Astrocyte (in vitro differentiated cells and primary cell): ENCODE data around the gene RNF180. TPM values are rescaled to one million over a fixed set of nuclear protein-coding genes. Genes with fewer than 3 reads are reported as not detected.

Source experiments
- DNase-seq: peaks from one replicate; pipeline ENCODE4 v3.0.0-alpha.2; 2010; ENCODE audit warnings: low read depth
- FAIRE-seq: peaks from 2 replicates; lab custom pipeline; 2011; peaks lifted over from hg19 to GRCh38; lab: Jason Lieb, UNC
- H2AFZ ChIP-seq: 2 replicates; pipeline ENCODE4 v1.6.0; 2012; ENCODE audit warnings: low read depth, low read length, inconsistent platforms
- H3K27ac ChIP-seq: 2 replicates; pipeline ENCODE4 v1.5.1; 2011; ENCODE audit warnings: low read depth, low read length, inconsistent platforms
- H3K27me3 ChIP-seq: 2 replicates; pipeline ENCODE4 v1.6.0; 2011; ENCODE audit warnings: low read length, inconsistent platforms; ENCODE audit not compliant: insufficient read depth
- H3K36me3 ChIP-seq: 2 replicates; pipeline ENCODE4 v1.5.1; 2011; ENCODE audit warnings: low read length, inconsistent platforms; ENCODE audit not compliant: insufficient read depth
- H3K4me1 ChIP-seq: 2 replicates; pipeline ENCODE4 v1.5.1; 2011; ENCODE audit warnings: low read length, inconsistent platforms; ENCODE audit not compliant: insufficient read depth
- H3K4me2 ChIP-seq: 2 replicates; pipeline ENCODE4 v1.6.0; 2012; ENCODE audit warnings: low read length, inconsistent platforms
- H3K4me3 ChIP-seq: 2 replicates; pipeline ENCODE4 v1.5.1; 2011; ENCODE audit warnings: low read depth, mild to moderate bottlenecking, low read length, inconsistent platforms; ENCODE audit not compliant: insufficient read depth
- H3K79me2 ChIP-seq: 2 replicates; pipeline ENCODE4 v1.6.0; 2012; ENCODE audit warnings: mild to moderate bottlenecking, low read length, inconsistent platforms; ENCODE audit not compliant: insufficient read depth
- H3K9ac ChIP-seq: 2 replicates; pipeline ENCODE4 v1.6.0; 2012; ENCODE audit warnings: mild to moderate bottlenecking, low read length, inconsistent platforms
- H3K9me3 ChIP-seq: 2 replicates; pipeline ENCODE4 v1.5.1; 2012; ENCODE audit warnings: low read depth, mild to moderate bottlenecking, low read length, inconsistent platforms; ENCODE audit not compliant: insufficient read depth
- H4K20me1 ChIP-seq: 2 replicates; pipeline ENCODE4 v1.6.0; 2012; ENCODE audit warnings: low read length, inconsistent platforms; ENCODE audit not compliant: insufficient read depth
- H3K27ac Mint-ChIP-seq: one replicate; pipeline ENCODE4 v1.8.0; 2021; ENCODE audit warnings: mild to moderate bottlenecking, mixed read lengths; ENCODE audit not compliant: unreplicated experiment
- H3K27me3 Mint-ChIP-seq: one replicate; pipeline ENCODE4 v1.8.0; 2021; ENCODE audit warnings: low read depth, mixed read lengths; ENCODE audit not compliant: unreplicated experiment
- H3K36me3 Mint-ChIP-seq: one replicate; pipeline ENCODE4 v1.8.0; 2021; ENCODE audit warnings: low read depth, mixed read lengths; ENCODE audit not compliant: unreplicated experiment
- H3K4me1 Mint-ChIP-seq: one replicate; pipeline ENCODE4 v1.8.0; 2021; ENCODE audit warnings: low read depth, mixed read lengths; ENCODE audit not compliant: unreplicated experiment
- H3K4me3 Mint-ChIP-seq: one replicate; pipeline ENCODE4 v1.8.0; 2021; ENCODE audit warnings: mild to moderate bottlenecking, moderate library complexity, mixed read lengths; ENCODE audit not compliant: unreplicated experiment
- H3K9me3 Mint-ChIP-seq: one replicate; pipeline ENCODE4 v1.8.0; 2021; ENCODE audit warnings: mild to moderate bottlenecking, mixed read lengths; ENCODE audit not compliant: unreplicated experiment
- CTCF ChIP-seq: IDR thresholded peaks from 2 replicates; pipeline ENCODE4 v1.5.1; 2011; ENCODE audit warnings: low read depth, mild to moderate bottlenecking, inconsistent platforms, low read length, moderate library complexity; ENCODE audit not compliant: insufficient read depth
- EZH2 ChIP-seq: IDR thresholded peaks from 2 replicates; pipeline ENCODE4 v1.6.1; 2012; ENCODE audit warnings: mild to moderate bottlenecking, low read length, inconsistent platforms; ENCODE audit not compliant: insufficient read depth
- total RNA-seq: library from RNA; stranded (reverse); gene quantifications from 2 replicates; pipeline ENCODE4 v1.2.1, GENCODE V29; 2021

Gene RNF180
- total RNA-seq, 1 donor from 2014 or later = 5.4 TPM

GRCh38 chr5:64149857-64150521, 15.7 kb upstream of the RNF180 start:
- FAIRE-seq = no peak
- peaks cover under 1% of the 10 kb centered on the region for H3K4me1 ChIP-seq

GRCh38 chr5:64156261-64156660, 9.4 kb upstream of the RNF180 start:
- no peaks in the 10 kb centered on the region for H3K9me3 ChIP-seq
- H4K20me1 ChIP-seq = no peaks in the 10 kb centered on the region
- H3K36me3 Mint-ChIP-seq = peaks cover 2% of the 10 kb centered on the region
- no peak overlapping the region for H3K27ac ChIP-seq
- H3K4me1 ChIP-seq = no peaks in the 10 kb centered on the region
- H3K9me3 Mint-ChIP-seq = peaks cover 11% of the 10 kb centered on the region
- FAIRE-seq (no peak), DNase-seq (no peak)
- H3K4me3 ChIP-seq = no peak overlapping the region
- peaks cover 16% of the 10 kb centered on the region for H3K27me3 Mint-ChIP-seq
- no peaks in the 10 kb centered on the region for H3K4me1 Mint-ChIP-seq
- H3K4me2 ChIP-seq = no peak overlapping the region
- H3K36me3 ChIP-seq = no peaks in the 10 kb centered on the region
- H3K4me3 Mint-ChIP-seq = no peak overlapping the region
- H3K27ac Mint-ChIP-seq = no peak overlapping the region
- TF ChIP-seq CTCF (no peak), EZH2 (no peak)
- H2AFZ ChIP-seq = no peak overlapping the region
- H3K9ac ChIP-seq = no peak overlapping the region
- H3K79me2 ChIP-seq = no peaks in the 10 kb centered on the region
- H3K27me3 ChIP-seq = no peaks in the 10 kb centered on the region

More at GRCh38 chr5:64149857-64150521, 15.7 kb upstream of the RNF180 start:
- H3K9me3 Mint-ChIP-seq = peaks cover 11% of the 10 kb centered on the region
- H3K79me2 ChIP-seq = no peaks in the 10 kb centered on the region
- no peak overlapping the region for H3K4me3 ChIP-seq
- H3K9me3 ChIP-seq = no peaks in the 10 kb centered on the region
- H3K9ac ChIP-seq = no peak overlapping the region
- no peak overlapping the region for H3K4me3 Mint-ChIP-seq
- no peak for DNase-seq
- H3K36me3 ChIP-seq = no peaks in the 10 kb centered on the region
- no peak overlapping the region for H3K27ac ChIP-seq
- H3K27ac Mint-ChIP-seq = no peak overlapping the region
- no peaks in the 10 kb centered on the region for H3K27me3 ChIP-seq
- no peak overlapping the region for H2AFZ ChIP-seq
- TF ChIP-seq EZH2 = no peak
- no peak for TF ChIP-seq CTCF
- H3K27me3 Mint-ChIP-seq = peaks cover 7% of the 10 kb centered on the region
- H4K20me1 ChIP-seq = no peaks in the 10 kb centered on the region
- H3K4me2 ChIP-seq = no peak overlapping the region
- H3K36me3 Mint-ChIP-seq = peaks cover 2% of the 10 kb centered on the region
- H3K4me1 Mint-ChIP-seq = no peaks in the 10 kb centered on the region

- no peaks in the 10 kb centered on the region for H3K4me1 ChIP-seq
- H3K9me3 Mint-ChIP-seq = peaks cover 4% of the 10 kb centered on the region
- DNase-seq (no peak), FAIRE-seq (no peak)
- no peak overlapping the region for H3K4me2 ChIP-seq
- H3K27ac ChIP-seq = no peak overlapping the region
- H3K36me3 Mint-ChIP-seq = no peaks in the 10 kb centered on the region
- no peaks in the 10 kb centered on the region for H3K27me3 ChIP-seq
- H3K4me3 ChIP-seq = no peak overlapping the region
- H3K79me2 ChIP-seq = no peaks in the 10 kb centered on the region
- H3K27me3 Mint-ChIP-seq = peaks cover 19% of the 10 kb centered on the region
- no peak overlapping the region for H3K27ac Mint-ChIP-seq
- H4K20me1 ChIP-seq = no peaks in the 10 kb centered on the region
- TF ChIP-seq EZH2 (no peak), CTCF (no peak)
- H3K9ac ChIP-seq = no peak overlapping the region
- no peaks in the 10 kb centered on the region for H3K36me3 ChIP-seq
- no peaks in the 10 kb centered on the region for H3K9me3 ChIP-seq
- no peaks in the 10 kb centered on the region for H3K4me1 Mint-ChIP-seq
- H3K4me3 Mint-ChIP-seq = no peak overlapping the region
- no peak overlapping the region for H2AFZ ChIP-seq
Measured at GRCh38 chr5:64158827-64159226, 6.8 kb upstream of the RNF180 start.
